Metanephros (tissue), 1 donor: ENCODE measurements around the gene CYB561D1. TPM values are rescaled to one million over a fixed set of nuclear protein-coding genes. Genes with fewer than 3 reads are reported as not detected.

Experiments used
- total RNA-seq: library from RNA; depleted of rRNA; stranded (reverse); fragments of >200 nt; gene quantifications from one replicate; pipeline ENCODE4 v1.2.3, GENCODE V29; 2014

CYB561D1 gene, protein sequence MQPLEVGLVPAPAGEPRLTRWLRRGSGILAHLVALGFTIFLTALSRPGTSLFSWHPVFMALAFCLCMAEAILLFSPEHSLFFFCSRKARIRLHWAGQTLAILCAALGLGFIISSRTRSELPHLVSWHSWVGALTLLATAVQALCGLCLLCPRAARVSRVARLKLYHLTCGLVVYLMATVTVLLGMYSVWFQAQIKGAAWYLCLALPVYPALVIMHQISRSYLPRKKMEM
- 6.3 TPM for total RNA-seq

DNA sequence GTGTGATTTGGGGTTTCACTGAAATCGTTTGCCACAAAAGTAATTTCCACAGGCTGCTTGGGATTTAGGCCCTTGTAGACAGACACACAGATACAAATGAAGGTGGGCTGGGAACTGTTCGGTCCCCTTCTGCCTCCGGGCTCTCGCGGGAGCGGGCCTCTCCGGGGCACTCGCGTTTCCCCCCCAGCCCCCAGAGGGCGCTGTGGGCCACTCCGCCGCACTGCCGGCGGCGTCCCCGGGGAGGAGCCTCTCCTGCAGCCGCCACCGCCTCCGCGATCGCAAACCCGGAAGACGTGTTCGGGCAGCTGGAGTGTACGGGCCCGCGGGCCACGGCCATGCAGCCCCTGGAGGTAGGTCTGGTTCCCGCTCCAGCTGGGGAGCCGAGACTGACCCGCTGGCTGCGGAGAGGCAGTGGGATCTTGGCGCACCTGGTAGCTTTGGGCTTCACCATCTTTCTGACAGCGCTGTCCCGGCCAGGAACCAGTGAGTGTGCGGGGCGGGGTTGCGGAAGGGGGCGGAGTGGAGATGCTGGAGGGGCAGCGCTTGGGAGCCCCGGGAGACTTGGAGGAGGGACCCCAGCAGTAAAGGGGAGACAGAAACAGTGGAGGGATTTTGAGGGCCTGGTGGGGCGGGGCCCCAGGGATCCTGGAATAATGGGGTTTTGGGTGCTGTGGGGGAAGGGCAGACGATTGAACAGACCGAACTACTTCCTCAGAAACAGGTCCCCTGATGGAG, at the start of gene CYB561D1:
CYB561D1 (plus strand) TSS at position 290 of the 735 bp plus-strand sequence; CDS start at position 336, 46 bp downstream.

DNA sequence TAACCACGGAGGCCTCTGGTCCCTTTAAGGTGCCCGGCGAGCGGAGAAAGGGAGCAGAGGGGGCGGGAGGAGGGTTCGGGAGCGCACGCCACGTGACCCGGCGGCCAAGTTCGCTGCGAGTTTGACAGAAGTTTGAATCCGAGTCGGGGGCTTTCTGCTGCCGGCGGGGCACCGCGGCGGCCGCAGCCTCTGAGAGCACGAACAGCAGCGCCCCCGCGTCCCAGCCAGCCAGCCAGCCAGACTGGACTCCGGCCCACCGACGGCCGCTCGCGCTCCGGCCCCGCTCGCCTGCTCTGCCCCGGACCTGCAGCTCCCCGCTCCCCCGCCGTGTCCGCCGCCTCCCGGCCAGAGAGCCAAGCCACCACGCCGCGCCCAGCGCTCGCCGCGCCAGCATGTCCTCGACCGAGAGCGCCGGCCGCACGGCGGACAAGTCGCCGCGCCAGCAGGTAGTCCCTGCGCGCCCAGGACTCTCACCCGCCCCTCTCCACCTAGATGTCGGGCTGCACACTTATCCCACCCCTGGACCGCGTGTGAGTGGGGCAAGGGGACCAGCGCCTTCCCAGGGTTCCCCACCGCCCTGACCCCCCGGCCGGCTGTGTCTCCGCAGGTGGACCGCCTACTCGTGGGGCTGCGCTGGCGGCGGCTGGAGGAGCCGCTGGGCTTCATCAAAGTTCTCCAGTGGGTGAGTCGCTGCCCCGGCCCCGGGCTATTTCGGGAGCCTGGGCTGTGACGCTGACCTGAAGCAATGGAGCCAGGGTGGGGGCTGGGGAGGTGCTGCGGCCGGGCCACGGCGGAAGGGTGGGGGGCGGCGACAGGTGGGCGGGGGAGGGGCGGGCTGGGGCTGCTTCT, 27.2 kb upstream of the CYB561D1 start, which contains the start of gene SYPL2:
SYPL2 (plus strand) TSS at position 95 of the 849 bp plus-strand sequence; CDS start at position 393, 298 bp downstream.

DNA sequence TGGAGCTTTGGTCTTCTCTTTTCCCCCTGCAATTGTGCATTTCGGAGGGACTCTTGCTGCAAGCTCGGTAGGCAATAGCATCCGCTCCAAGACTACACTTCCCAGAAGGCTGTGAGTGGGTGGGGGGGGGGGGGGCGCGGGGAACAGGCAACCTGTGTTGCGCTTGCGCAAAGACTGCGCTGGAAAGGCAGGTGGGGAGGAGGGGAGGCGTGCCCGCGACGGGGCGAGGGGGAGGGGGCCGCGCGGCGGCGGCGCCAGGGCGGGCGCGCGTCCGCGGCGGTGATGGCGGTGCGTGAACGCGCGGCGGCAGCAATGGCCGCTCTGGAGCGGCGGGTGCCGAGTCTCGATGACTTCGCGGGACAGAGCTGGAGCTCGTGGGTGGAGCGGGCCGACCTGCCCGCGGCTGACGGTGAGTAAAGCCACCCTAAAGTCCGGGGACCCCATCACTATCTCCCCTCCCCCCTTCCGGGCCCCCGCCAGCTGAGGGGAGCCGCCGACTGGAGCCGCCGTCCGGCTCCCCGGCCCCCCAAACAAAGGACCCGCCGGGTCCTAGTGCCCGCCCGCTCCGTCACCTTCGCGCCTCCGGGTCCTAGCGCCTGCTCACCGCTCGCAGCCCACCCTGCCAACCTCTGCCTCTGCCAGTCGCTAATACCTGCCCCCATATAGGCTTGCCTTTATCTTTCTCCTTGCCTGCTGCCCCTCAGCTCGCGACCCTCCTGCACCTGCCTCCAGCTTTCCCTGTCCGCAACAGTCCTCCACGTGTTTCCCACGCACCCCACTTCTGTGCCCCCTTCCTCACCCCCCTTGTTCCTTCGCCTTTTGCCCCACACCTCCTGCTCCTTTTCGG, 10.0 kb upstream of the CYB561D1 start, which contains the start of gene ATXN7L2:
ATXN7L2 (plus strand) TSS at position 234 of the 847 bp plus-strand sequence; CDS start at position 283, 49 bp downstream.

DNA sequence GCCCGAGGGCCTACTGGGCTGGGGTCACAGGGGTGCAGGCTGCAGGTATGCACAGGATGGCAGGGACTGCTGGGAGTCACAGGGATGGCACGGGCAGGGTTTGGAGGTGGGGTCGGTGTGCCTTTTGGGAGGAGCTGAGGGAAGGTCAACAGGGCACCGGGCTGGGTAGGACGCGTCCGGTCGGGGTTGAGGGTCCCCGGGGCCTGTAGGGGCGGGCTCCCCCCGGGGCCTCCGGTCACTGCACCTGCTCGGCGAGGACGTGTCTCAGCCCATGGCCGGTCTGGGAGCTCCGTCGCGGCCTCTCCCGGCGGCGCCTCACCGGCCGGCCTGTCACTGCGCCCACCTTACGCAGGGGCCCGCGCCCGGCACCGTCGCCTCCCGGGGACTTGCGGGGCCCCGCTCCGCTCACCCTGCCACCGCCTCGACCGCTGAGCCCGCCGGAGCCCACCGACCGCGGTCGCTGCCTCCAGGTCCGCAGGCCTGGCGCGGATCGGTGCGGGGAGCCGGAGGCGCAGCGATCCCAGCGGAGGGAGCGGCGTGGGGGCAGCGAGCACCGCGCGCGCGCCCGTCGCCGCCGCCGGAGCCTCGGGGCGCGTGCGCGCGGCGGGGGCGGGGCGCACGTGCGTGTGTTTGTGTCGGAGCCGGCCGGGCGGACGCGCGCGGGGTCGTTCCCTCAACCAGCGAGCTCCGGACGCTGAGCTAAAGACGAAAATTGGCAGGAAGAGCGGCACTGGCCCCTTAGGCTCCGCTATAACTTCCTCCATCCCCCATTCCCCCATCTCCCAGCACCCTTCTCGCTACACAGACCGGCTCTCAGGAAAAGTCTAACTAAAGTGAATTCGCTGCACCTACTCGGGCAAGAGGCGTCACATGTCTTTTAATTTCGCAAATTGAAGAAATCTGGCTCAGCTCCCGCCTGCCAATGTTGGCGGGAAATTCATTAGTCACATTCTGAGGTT, 15.6 kb downstream of the CYB561D1 start, which contains the start of gene AMIGO1:
AMIGO1 (minus strand) TSS at position 552 of the 959 bp plus-strand sequence. CDS start 815 bp downstream, outside the sequence.

DNA sequence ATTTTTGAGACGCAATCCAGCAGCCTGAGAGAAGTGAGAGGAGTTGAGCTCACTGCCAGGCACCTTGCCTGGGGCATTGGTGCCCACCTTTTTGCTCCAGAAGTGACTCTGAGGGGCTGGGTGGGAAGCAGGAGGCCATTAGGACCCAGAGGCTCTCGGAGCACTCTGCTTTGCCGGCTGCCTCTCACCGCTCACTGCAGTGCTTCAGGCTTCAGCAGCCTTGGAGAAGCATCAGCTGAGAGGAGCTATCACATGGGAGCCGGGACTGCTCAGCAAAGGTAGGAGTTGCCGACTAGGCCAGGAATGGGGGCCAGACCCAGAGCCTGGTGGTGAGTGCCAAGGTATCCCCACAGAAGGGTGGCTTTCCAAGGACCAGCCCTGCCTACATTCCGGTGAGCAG, 45.8 kb downstream of the CYB561D1 start, which contains the start of gene GPR61:
GPR61 (plus strand) TSS at position 197 of the 400 bp plus-strand sequence. CDS start 3,151 bp downstream, outside the sequence.

DNA sequence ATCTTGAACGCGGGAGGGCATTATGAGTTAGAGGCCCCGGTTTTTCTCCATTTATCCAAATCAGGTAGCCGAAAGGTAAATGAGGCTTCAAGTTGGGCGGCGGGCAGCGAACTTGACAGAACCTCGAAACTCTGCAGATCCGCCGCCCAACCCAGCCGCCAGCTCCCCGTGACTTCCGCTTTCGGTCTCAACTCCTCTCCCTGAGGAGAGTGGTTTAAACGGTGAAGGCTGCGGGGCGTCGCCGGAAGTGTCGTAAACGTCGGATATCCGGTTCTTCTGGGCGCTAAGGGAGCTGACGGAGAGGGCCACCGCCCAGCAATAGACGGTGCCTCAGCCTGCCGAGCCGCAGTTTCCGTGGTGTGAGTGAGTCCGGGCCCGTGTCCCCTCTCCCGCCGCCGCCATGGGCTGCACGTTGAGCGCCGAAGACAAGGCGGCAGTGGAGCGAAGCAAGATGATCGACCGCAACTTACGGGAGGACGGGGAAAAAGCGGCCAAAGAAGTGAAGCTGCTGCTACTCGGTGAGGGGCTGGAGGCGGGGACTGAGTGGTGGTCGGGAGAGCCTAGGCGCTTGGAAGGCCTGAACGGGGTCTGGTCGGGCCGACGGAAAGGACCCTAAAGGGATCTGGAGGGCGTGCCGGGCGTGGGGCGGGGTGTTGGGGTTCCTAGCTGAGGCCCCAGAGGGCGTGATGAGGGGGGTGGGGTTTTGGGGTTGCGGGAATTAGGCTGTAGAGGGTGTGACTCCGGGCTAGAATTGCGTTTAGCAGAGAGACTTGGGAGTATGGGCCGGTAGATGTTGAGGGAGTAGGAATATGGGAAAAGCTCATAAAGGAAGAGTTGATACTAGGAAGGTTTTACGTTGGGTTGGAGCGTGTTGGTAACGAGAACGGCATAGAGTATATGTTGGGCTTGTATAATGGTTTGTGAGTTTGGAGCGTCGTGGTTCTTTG, 54.7 kb downstream of the CYB561D1 start, which contains the start of gene GNAI3:
GNAI3 (plus strand) TSS at position 295 of the 947 bp plus-strand sequence; CDS start at position 401, 106 bp downstream.

Other genes starting within 250 kb of the CYB561D1 start
- gene CELSR2, start 244.6 kb upstream of the CYB561D1 start, total RNA-seq = 31.0 TPM
- gene PSRC1, start 210.9 kb upstream of the CYB561D1 start, total RNA-seq = 8.1 TPM
- not detected for gene MYBPHL, start 187.1 kb upstream of the CYB561D1 start, total RNA-seq
- 52.5 TPM for gene SORT1, start 96.2 kb upstream of the CYB561D1 start, total RNA-seq
- 23.8 TPM for gene PSMA5, start 67.6 kb upstream of the CYB561D1 start, total RNA-seq
- 25.6 TPM for gene SYPL2, start 27.5 kb upstream of the CYB561D1 start, total RNA-seq
- 6.0 TPM for gene ATXN7L2, start 10.2 kb upstream of the CYB561D1 start, total RNA-seq
- 7.6 TPM for gene AMIGO1, start 15.6 kb downstream of the CYB561D1 start, total RNA-seq
- gene GPR61, start 45.8 kb downstream of the CYB561D1 start, total RNA-seq = 0.35 TPM
- 8.3 TPM for gene GNAI3, start 54.5 kb downstream of the CYB561D1 start, total RNA-seq
- not detected for gene GNAT2, start 125.5 kb downstream of the CYB561D1 start, total RNA-seq
- gene AMPD2, start 125.7 kb downstream of the CYB561D1 start, total RNA-seq = 66.7 TPM
- gene GSTM4, start 162.0 kb downstream of the CYB561D1 start, total RNA-seq = 33.1 TPM
- 102 TPM for gene GSTM2, start 174.0 kb downstream of the CYB561D1 start, total RNA-seq
- not detected for gene GSTM1, start 193.7 kb downstream of the CYB561D1 start, total RNA-seq
- gene GSTM5, start 218.2 kb downstream of the CYB561D1 start, total RNA-seq = 16.5 TPM
- 175 TPM for gene GSTM3, start 246.9 kb downstream of the CYB561D1 start, total RNA-seq